Mucosa of descending colon (tissue), 3 donors: Measurements from ENCODE around the gene COL4A2. TPM values are rescaled to one million over a fixed set of nuclear protein-coding genes. Genes with fewer than 3 reads are reported as not detected.

ENCODE experiments used
- ATAC-seq: fragments of 200-7000 bp; cut with Tn5 transposase; one replicate; pipeline ENCODE4 v1.9.1; 2020; ENCODE audit warnings: mild to moderate bottlenecking, moderate library complexity
- DNase-seq, 3 donors: peaks; one replicate each; pipeline ENCODE4 v3.0.0-alpha.2; 2020
- H3K36me3 ChIP-seq: fragments of 200-600 bp; one replicate; pipeline ENCODE4 v1.8.0; 2021; ENCODE audit warnings: low read depth, mild to moderate bottlenecking
- H3K4me1 ChIP-seq: fragments of 200-600 bp; one replicate; pipeline ENCODE4 v1.8.0; 2021; ENCODE audit warnings: low read depth, mild to moderate bottlenecking
- H3K4me3 ChIP-seq: fragments of 200-600 bp; one replicate; pipeline ENCODE4 v1.8.0; 2021; ENCODE audit warnings: mild to moderate bottlenecking
- H3K9me3 ChIP-seq: fragments of 200-600 bp; one replicate; pipeline ENCODE4 v1.8.0; 2021; ENCODE audit warnings: mild to moderate bottlenecking
- CTCF ChIP-seq: fragments of 200-600 bp; IDR thresholded peaks from one replicate; pipeline ENCODE4 v1.8.0; 2022; ENCODE audit warnings: antibody characterized with exemption, mild to moderate bottlenecking
- intact Hi-C, 2 donors: fragments of 100-400 bp; cut with DNase I in 1 of 2; cut with micrococcal nuclease in 1 of 2; formaldehyde crosslinking; loops; one replicate each; pipeline versions ENCODE4 v1.11.0 to v1.11.1; 2022; cut with DNase I, micrococcal nuclease
- total RNA-seq, 3 donors: library from RNA; stranded (reverse); fragmentation: NEBNext Ultra II Directional in 2 of 3; extraction: Animal tissue kit (Norgen Biotek cat#: 25700) in 2 of 3; gene quantifications; one replicate each; pipeline versions ENCODE4 v1.2.1 to v1.2.4, GENCODE V29; 2021 to 2023
- donor health status: DM: no; HTN: no; CAD: no; lungs with moderate emphysema.
- donor health status: DM: no; HTN: no; CAD: no.
- donor health status: DM: no; HTN: yes; CAD: no.

Gene COL4A2
- total RNA-seq, 3 donors from 2014 or later: 33.5 to 389 (median 74.2) TPM

GRCh38 chr13:110511509-110512181 is 204.6 kb downstream of the COL4A2 start:
- intact Hi-C loops: no loop called here
- ATAC-seq (no peak), DNase-seq (peak in 1 of 3 donors; percentile 42)
- Histone ChIP-seq H3K4me3 (no peak overlapping the region), H3K36me3 (peaks cover 7% of the 10 kb centered on the region), H3K9me3 (no peaks in the 10 kb centered on the region), H3K4me1 (peaks cover 9% of the 10 kb centered on the region)
- TF ChIP-seq CTCF: no peak

GRCh38 chr13:110512198-110512740 is 205.2 kb downstream of the COL4A2 start:
- peak in 1 of 3 donors; percentile 42 for DNase-seq
- Histone ChIP-seq H3K4me1 (peaks cover 5% of the 10 kb centered on the region), H3K36me3 (peaks cover 7% of the 10 kb centered on the region), H3K4me3 (no peak overlapping the region), H3K9me3 (no peaks in the 10 kb centered on the region)
- ATAC-seq: no peak
- no peak for TF ChIP-seq CTCF
- intact Hi-C loops: no loop called here

- Histone ChIP-seq H3K36me3 (peaks cover 7% of the 10 kb centered on the region), H3K4me1 (peaks cover 27% of the 10 kb centered on the region), H3K9me3 (no peaks in the 10 kb centered on the region), H3K4me3 (no peak overlapping the region)
- TF ChIP-seq CTCF: no peak
- DNase-seq: peak in 1 of 3 donors; percentile 23
- intact Hi-C loops: no loop called here
- ATAC-seq: no peak
Observed at GRCh38 chr13:110516500-110516899, 209.4 kb downstream of the COL4A2 start.

GRCh38 chr13:110517505-110518225 is 210.6 kb downstream of the COL4A2 start:
- DNase-seq: peak; percentile 30 to 61 (median 34)
- TF ChIP-seq CTCF: no peak

GRCh38 chr13:110518226-110518525 is 211.1 kb downstream of the COL4A2 start:
- no peaks in the 10 kb centered on the region for H3K36me3 ChIP-seq
- peak in 1 of 3 donors; percentile 40 for DNase-seq
- H3K4me3 ChIP-seq: no peak overlapping the region
- peaks cover 34% of the 10 kb centered on the region for H3K4me1 ChIP-seq
- no peak for ATAC-seq
- intact Hi-C loops: no loop called here
- TF ChIP-seq CTCF: no peak
- no peaks in the 10 kb centered on the region for H3K9me3 ChIP-seq

More at GRCh38 chr13:110517505-110518225, 210.6 kb downstream of the COL4A2 start:
- no peak overlapping the region for H3K4me3 ChIP-seq
- ATAC-seq: peak; percentile 66
- H3K9me3 ChIP-seq: no peaks in the 10 kb centered on the region
- H3K36me3 ChIP-seq: peaks cover 2% of the 10 kb centered on the region
- peaks cover 34% of the 10 kb centered on the region for H3K4me1 ChIP-seq
- intact Hi-C loops: no loop called here
